Measurements from ENCODE around the gene CPNE6. TPM values are rescaled to one million over a fixed set of nuclear protein-coding genes. Genes with fewer than 3 reads are reported as not detected.

CPNE6 gene
- total RNA-seq, 2 experiments from 2014 or later, result not detected

- no TSS peak for BruUV-seq (replicated peaks)
- no peak overlapping the region for H2AFZ ChIP-seq (ENCODE audit: low read length)
- POLR2A ChIA-PET, result no interaction called here
- no peaks in the 10 kb centered on the region for H3K9me3 ChIP-seq (ENCODE audit: low read length)
- H3K4me2 ChIP-seq (ENCODE audit: low read length), result no peak overlapping the region
- H3K4me1 ChIP-seq (ENCODE audit: insufficient read depth, low read length, poor library complexity, severe bottlenecking), result peaks cover 18% of the 10 kb centered on the region
- H3K4me3 ChIP-seq (ENCODE audit: low read depth, low read length, poor library complexity, severe bottlenecking), result no peak overlapping the region
- CTCF ChIA-PET (ENCODE audit: unreplicated experiment), result interaction anchor here (0.6 kb wide), 1 partner anchor 10 kb away, joined by 3 read pairs; no protein-coding TSS in a partner anchor
- H3K79me2 ChIP-seq (ENCODE audit: insufficient read depth, low read depth, low read length), result no peaks in the 10 kb centered on the region
- no peak for DNase-seq (ENCODE audit: low spot score)
- no peaks in the 10 kb centered on the region for H4K20me1 ChIP-seq (ENCODE audit: insufficient read depth, low read length)
- no peak for TF ChIP-seq EZH2phosphoT487 (IDR thresholded peaks at IDR 0.05; ENCODE audit: borderline replicate concordance, low read depth, low read length)
- TF ChIP-seq, protein P1, sequence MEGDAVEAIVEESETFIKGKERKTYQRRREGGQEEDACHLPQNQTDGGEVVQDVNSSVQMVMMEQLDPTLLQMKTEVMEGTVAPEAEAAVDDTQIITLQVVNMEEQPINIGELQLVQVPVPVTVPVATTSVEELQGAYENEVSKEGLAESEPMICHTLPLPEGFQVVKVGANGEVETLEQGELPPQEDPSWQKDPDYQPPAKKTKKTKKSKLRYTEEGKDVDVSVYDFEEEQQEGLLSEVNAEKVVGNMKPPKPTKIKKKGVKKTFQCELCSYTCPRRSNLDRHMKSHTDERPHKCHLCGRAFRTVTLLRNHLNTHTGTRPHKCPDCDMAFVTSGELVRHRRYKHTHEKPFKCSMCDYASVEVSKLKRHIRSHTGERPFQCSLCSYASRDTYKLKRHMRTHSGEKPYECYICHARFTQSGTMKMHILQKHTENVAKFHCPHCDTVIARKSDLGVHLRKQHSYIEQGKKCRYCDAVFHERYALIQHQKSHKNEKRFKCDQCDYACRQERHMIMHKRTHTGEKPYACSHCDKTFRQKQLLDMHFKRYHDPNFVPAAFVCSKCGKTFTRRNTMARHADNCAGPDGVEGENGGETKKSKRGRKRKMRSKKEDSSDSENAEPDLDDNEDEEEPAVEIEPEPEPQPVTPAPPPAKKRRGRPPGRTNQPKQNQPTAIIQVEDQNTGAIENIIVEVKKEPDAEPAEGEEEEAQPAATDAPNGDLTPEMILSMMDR (conservative IDR thresholded peaks at IDR 0.05; ENCODE audit: low read length), result no peak
- no peak overlapping the region for H3K27ac ChIP-seq (ENCODE audit: low read depth, low read length, poor library complexity, severe bottlenecking)
- intact Hi-C loops (cut with micrococcal nuclease; ENCODE audit: unreplicated experiment), result no loop called here
- no peaks in the 10 kb centered on the region; the same call in 1 of the 2 replicates for H3K36me3 ChIP-seq (ENCODE audit: insufficient read depth, low read length)
- no peaks in the 10 kb centered on the region for H3K9me2 ChIP-seq (ENCODE audit: insufficient read depth, low read length)
Observed at GRCh38 chr14:24098229-24098926, 27.0 kb downstream of the CPNE6 start.

- no peak for DNase-seq (ENCODE audit: low spot score)
- Histone ChIP-seq H3K79me2 (ENCODE audit: insufficient read depth, low read depth, low read length) (no peaks in the 10 kb centered on the region), H3K9me3 (ENCODE audit: low read length) (no peaks in the 10 kb centered on the region), H3K9me2 (ENCODE audit: insufficient read depth, low read length) (no peaks in the 10 kb centered on the region), H3K4me1 (ENCODE audit: insufficient read depth, low read length, poor library complexity, severe bottlenecking) (peaks cover 13% of the 10 kb centered on the region), H4K20me1 (ENCODE audit: insufficient read depth, low read length) (no peaks in the 10 kb centered on the region), H2AFZ (ENCODE audit: low read length) (no peak overlapping the region), H3K4me3 (ENCODE audit: low read depth, low read length, poor library complexity, severe bottlenecking) (no peak overlapping the region), H3K4me2 (ENCODE audit: low read length) (no peak overlapping the region), H3K27ac (ENCODE audit: low read depth, low read length, poor library complexity, severe bottlenecking) (no peak overlapping the region), H3K36me3 (ENCODE audit: insufficient read depth, low read length) (peaks cover 6% of the 10 kb centered on the region)
- TF ChIP-seq, protein P1 (conservative IDR thresholded peaks at IDR 0.05; ENCODE audit: low read length), result no peak
- no peak for TF ChIP-seq EZH2phosphoT487 (IDR thresholded peaks at IDR 0.05; ENCODE audit: borderline replicate concordance, low read depth, low read length)
- BruUV-seq (replicated peaks), result no TSS peak
- intact Hi-C loops (cut with micrococcal nuclease; ENCODE audit: unreplicated experiment), result no loop called here
- ChIA-PET POLR2A (no interaction called here), CTCF (ENCODE audit: unreplicated experiment) (no interaction called here)
Observed at GRCh38 chr14:24098927-24099813, 27.8 kb downstream of the CPNE6 start.

All from OCI-LY7 (cell line).